Measurements from ENCODE around the gene SELENOK. TPM values are rescaled to one million over a fixed set of nuclear protein-coding genes. Genes with fewer than 3 reads are reported as not detected.

Gene SELENOK
- 18.7 TPM for total RNA-seq

DNA sequence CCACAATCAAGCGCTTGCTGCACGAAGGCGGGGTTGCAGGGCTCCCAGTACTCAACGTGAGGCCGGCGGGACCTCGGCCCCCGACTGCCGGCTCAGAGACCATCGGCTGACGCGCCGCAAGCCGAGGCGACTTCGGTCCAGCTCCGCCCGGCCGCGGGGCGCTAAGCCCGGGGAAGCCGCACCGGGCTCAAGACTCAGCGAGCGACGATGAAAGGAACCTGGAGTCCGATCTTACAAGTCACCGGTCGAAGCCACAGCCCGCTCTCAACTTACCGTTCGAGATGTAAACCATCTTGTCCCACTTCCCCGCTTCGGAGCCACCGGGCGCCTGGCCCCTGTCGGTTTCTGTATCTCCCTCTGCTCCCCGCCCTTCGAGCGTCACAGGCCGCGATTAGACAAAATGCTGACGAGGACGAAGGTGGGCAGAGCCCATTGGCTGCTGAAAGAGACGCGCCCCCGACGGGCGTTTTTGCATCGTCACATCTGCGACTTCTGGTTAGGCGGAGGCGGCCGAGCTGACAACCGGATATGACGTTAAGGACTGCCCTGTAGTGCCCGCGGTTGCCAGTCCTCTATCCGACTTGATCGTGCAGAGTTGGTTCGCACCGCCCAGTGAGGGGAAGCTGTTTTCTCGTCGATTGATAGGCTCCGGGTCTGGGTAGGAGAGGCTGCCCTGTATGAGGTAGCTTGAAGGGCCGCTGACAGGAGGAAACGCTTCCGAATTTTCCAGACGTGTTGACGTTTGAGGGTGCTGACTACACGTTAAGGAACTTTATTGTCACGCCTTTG is at the start of gene SELENOK:
TSS of gene SELENOK (minus strand) at position 363 of the 789 bp plus-strand sequence.
- no peaks in the 10 kb centered on the region for H3K9me3 ChIP-seq
- intact Hi-C loops (cut with DNase I), result loop anchor here (1.0 to 5.0 kb wide), 3 partner anchors 9 to 844 kb away; partner anchors contain the start of genes ACTR8, DCP1A and SFMBT1
- H3K4me3 ChIP-seq, result peak within 1 kb of the TSS; percentile 82 to 87
- peaks cover 0 to 4% of the 10 kb centered on the region in 2 donors for H3K36me3 ChIP-seq
- DNase-seq (ENCODE audit: low spot score in 2 of 2), result peak; percentile 98 to 100
- peak within 1 kb of the TSS; percentile 79 to 98 for H3K27ac ChIP-seq
- no peaks in the 10 kb centered on the region for H3K27me3 ChIP-seq
- TF ChIP-seq, protein P1, sequence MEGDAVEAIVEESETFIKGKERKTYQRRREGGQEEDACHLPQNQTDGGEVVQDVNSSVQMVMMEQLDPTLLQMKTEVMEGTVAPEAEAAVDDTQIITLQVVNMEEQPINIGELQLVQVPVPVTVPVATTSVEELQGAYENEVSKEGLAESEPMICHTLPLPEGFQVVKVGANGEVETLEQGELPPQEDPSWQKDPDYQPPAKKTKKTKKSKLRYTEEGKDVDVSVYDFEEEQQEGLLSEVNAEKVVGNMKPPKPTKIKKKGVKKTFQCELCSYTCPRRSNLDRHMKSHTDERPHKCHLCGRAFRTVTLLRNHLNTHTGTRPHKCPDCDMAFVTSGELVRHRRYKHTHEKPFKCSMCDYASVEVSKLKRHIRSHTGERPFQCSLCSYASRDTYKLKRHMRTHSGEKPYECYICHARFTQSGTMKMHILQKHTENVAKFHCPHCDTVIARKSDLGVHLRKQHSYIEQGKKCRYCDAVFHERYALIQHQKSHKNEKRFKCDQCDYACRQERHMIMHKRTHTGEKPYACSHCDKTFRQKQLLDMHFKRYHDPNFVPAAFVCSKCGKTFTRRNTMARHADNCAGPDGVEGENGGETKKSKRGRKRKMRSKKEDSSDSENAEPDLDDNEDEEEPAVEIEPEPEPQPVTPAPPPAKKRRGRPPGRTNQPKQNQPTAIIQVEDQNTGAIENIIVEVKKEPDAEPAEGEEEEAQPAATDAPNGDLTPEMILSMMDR (IDR thresholded peaks at IDR 0.05), result no peak
- peaks cover 3 to 16% of the 10 kb centered on the region in 2 donors for H3K4me1 ChIP-seq

DNA sequence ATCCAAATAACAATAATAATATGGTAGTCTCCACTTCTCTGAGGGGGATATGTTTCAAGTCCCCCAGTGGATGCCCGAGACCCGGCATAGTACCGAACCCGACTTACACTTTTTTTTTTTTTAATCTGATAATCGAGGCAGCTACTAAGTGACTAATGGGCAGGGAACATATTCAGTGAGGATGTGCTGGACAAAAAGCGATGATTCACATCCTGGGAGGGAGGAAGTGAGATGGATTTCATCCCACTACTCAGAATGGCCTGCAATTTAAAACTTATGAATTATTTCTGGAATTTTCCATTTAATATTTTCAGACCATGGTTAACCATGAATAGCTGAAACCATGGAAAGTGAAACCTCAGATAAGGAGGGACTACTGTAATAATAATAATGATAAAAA is 49.5 kb upstream of the SELENOK start:
- H3K27ac ChIP-seq, result no peak overlapping the region
- DNase-seq (ENCODE audit: low spot score in 2 of 2), result no peak
- H3K36me3 ChIP-seq, result no peaks in the 10 kb centered on the region
- H3K9me3 ChIP-seq, result peaks cover 0 to 5% of the 10 kb centered on the region in 2 donors
- intact Hi-C loops (cut with DNase I), result no loop called here
- H3K27me3 ChIP-seq, result no peaks in the 10 kb centered on the region
- H3K4me1 ChIP-seq, result no peaks in the 10 kb centered on the region
- TF ChIP-seq, protein P1 (IDR thresholded peaks at IDR 0.05), result no peak
- no peak overlapping the region for H3K4me3 ChIP-seq

DNA sequence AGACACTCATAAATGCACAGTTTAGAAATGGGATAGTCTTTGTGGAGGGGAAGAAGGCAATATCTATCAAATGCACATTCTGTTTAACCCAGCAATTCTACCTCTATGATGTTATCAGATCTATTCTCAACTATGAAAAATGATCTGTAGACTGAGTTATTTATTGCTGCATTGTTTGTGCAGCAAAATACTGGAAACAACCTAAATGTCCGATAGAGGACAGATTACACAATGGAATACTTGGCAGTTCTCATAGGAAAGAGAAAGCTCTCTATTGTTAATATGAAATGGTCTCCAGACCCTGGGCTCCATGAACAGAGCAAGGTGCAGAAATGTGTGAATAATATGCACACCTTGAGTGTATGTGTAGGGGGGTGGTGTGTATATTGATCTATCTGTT is 49.0 kb upstream of the SELENOK start:
- Histone ChIP-seq H3K36me3 (no peaks in the 10 kb centered on the region), H3K4me3 (no peak overlapping the region), H3K9me3 (peaks cover 0 to 6% of the 10 kb centered on the region in 2 donors), H3K27ac (no peak overlapping the region), H3K4me1 (no peaks in the 10 kb centered on the region), H3K27me3 (no peaks in the 10 kb centered on the region)
- TF ChIP-seq, protein P1 (IDR thresholded peaks at IDR 0.05), result no peak
- intact Hi-C loops (cut with DNase I), result no loop called here
- DNase-seq (ENCODE audit: low spot score in 2 of 2), result no peak

DNA sequence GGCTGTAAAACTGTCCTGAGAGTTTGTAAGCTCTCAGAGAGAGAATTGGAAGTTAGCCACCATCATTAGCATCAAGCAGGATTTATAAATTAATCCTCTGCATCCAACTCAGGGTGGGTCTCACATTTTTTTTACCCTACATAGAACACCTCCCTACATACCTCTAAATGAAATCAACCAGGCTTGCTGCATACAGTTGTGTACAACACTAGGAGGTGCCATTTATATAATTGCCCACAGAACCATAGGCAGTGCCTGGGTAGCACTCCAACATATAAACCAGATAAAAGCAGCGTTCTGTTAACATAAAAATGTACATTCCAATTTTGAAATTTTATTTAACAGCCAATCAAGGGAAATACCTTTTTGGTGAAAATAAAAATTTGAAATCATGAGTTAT is 48.2 kb upstream of the SELENOK start:
- no peak for DNase-seq (ENCODE audit: low spot score in 2 of 2)
- H3K4me3 ChIP-seq, result no peak overlapping the region
- intact Hi-C loops (cut with DNase I), result no loop called here
- TF ChIP-seq, protein P1 (IDR thresholded peaks at IDR 0.05), result no peak
- no peaks in the 10 kb centered on the region for H3K36me3 ChIP-seq
- no peaks in the 10 kb centered on the region for H3K27me3 ChIP-seq
- peaks cover 0 to 10% of the 10 kb centered on the region in 2 donors for H3K9me3 ChIP-seq
- no peaks in the 10 kb centered on the region for H3K4me1 ChIP-seq
- H3K27ac ChIP-seq, result no peak overlapping the region

DNA sequence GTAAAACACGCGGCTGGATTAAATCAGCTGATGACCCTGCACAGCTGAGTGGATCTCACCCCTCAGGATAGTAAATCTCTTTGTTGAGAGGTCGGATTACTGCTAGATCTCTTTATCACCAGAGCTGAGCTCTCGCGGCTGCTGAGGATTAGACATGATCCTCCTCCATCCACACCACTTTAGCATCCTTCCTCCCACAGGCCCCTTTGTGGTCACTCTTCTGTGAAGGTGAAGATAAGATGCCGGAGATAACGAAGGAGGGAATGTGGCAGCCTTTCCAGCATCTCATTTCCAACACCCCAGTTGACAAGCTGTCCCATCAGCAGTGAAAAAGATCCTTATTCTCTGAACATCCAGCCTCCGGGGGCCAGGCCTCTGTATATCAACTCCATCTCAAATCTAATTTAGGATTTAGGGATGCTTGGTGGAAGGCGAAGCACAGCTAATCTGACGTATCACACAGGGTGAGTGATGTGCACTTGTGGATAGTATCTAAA is 47.5 kb upstream of the SELENOK start:
- H3K36me3 ChIP-seq, result no peaks in the 10 kb centered on the region
- no peaks in the 10 kb centered on the region for H3K27me3 ChIP-seq
- H3K27ac ChIP-seq, result no peak overlapping the region
- no peak overlapping the region for H3K4me3 ChIP-seq
- TF ChIP-seq, protein P1 (IDR thresholded peaks at IDR 0.05), result no peak
- H3K9me3 ChIP-seq, result peaks cover 0 to 10% of the 10 kb centered on the region in 2 donors
- H3K4me1 ChIP-seq, result no peaks in the 10 kb centered on the region
- intact Hi-C loops (cut with DNase I), result no loop called here
- no peak for DNase-seq (ENCODE audit: low spot score in 2 of 2)
